OCI-LY3 (cell line): Measurements from ENCODE around the gene KCNMA1.

ENCODE experiments used
- H2AFZ ChIP-seq: fragments of 200-600, 300-600 bp; shearing (Covaris generic); 2 replicates; pipeline ENCODE4 v1.6.0; 2014; ENCODE audit warnings: antibody characterized with exemption, low read depth, low read length
- H3K27ac ChIP-seq: fragments of 200-600, 300-600 bp; sonication (generic); 2 replicates; pipeline ENCODE4 v1.5.1; 2014; ENCODE audit warnings: mild to moderate bottlenecking, low read length, moderate library complexity, mixed read lengths
- H3K27me3 ChIP-seq: fragments of 200-600, 300-600 bp; sonication (generic); 2 replicates; pipeline ENCODE4 v1.6.1; 2014; ENCODE audit warnings: low read depth, low read length, mixed read lengths
- H3K36me3 ChIP-seq: fragments of 200-600, 300-600 bp; sonication (generic); replicated peaks from 2 replicates; pipeline ENCODE3; 2014; ENCODE audit warnings: low read depth, low read length, mixed read lengths
- H3K4me1 ChIP-seq: fragments of 300-600, 200-600 bp; sonication (generic); 2 replicates; pipeline ENCODE4 v1.6.1; 2014; ENCODE audit warnings: low read length, mixed read lengths
- H3K4me2 ChIP-seq: fragments of 200-600, 300-600 bp; sonication (generic); 2 replicates; pipeline ENCODE4 v1.6.1; 2014; ENCODE audit warnings: low read length, mixed read lengths
- H3K4me3 ChIP-seq: fragments of 300-600, 200-600 bp; sonication (generic); 2 replicates; pipeline ENCODE4 v1.5.1; 2014; ENCODE audit warnings: antibody characterized with exemption, mild to moderate bottlenecking, low read length, moderate library complexity
- H3K79me2 ChIP-seq: fragments of 300-600, 200-600 bp; shearing (Covaris generic); 2 replicates; pipeline ENCODE4 v1.6.1; 2014; ENCODE audit warnings: mild to moderate bottlenecking, low read length, mixed read lengths
- H3K9ac ChIP-seq: fragments of 300-600, 200-600 bp; shearing (Covaris generic); 2 replicates; pipeline ENCODE4 v1.6.0; 2014; ENCODE audit warnings: mild to moderate bottlenecking, low read length, moderate library complexity
- H3K9me3 ChIP-seq: fragments of 200-600, 300-600 bp; shearing (Covaris generic); 2 replicates; pipeline ENCODE4 v1.6.1; 2014; ENCODE audit warnings: low read length, mixed read lengths; ENCODE audit not compliant: insufficient read depth
- H4K20me1 ChIP-seq: fragments of 200-600, 300-600 bp; sonication (generic); 2 replicates; pipeline ENCODE4 v1.6.1; 2016; ENCODE audit warnings: low read length, mixed read lengths; ENCODE audit not compliant: insufficient read depth
- CTCF ChIP-seq: fragments of 200-600, 300-600 bp; sonication (generic); IDR thresholded peaks from 2 replicates; pipeline ENCODE4 v1.5.1; 2014; ENCODE audit warnings: antibody characterized with exemption, low read length, low read depth
- EZH2phosphoT487 ChIP-seq: fragments of 200-600 bp; shearing (Covaris generic); IDR thresholded peaks from 2 replicates; pipeline ENCODE4 v1.6.1; 2018; ENCODE audit warnings: antibody characterized with exemption, mixed run types, low read depth

The KCNMA1 gene

DNA sequence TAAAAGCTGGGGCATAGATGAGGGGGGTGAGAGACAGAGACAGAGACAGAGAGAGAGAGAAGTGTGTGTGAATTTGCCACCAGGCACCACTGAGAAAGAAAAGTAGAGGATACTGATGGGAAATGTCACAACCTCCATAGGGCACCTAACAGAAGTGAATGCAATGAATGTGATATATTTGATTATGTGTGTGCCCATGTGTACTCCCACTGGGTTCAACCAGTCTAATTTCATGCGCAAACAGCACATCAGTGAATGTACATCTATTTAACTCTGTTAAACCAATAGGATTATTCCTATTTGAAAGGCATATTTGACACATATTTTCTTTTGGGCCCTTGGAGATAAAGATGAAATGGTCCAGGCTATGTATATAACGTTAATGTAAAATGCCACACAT lies 241.3 kb downstream of the KCNMA1 start:
- Histone ChIP-seq H3K27ac (no peak overlapping the region), H3K79me2 (no peaks in the 10 kb centered on the region; the same call in 1 of the 2 replicates), H3K4me2 (no peak overlapping the region), H2AFZ (no peak overlapping the region), H3K27me3 (no peaks in the 10 kb centered on the region), H3K9ac (no peak overlapping the region), H3K4me3 (no peak overlapping the region), H3K36me3 (no peaks in the 10 kb centered on the region), H3K9me3 (no peaks in the 10 kb centered on the region), H3K4me1 (no peaks in the 10 kb centered on the region), H4K20me1 (peaks cover 41% of the 10 kb centered on the region)
- TF ChIP-seq EZH2phosphoT487 (no peak), CTCF (no peak)

GRCh38 chr10:77393821-77394501 lies 243.6 kb downstream of the KCNMA1 start:
- no peak for TF ChIP-seq EZH2phosphoT487
- TF ChIP-seq CTCF = no peak
- Histone ChIP-seq H3K4me2 (no peak overlapping the region), H2AFZ (no peak overlapping the region), H3K79me2 (no peaks in the 10 kb centered on the region; the same call in 1 of the 2 replicates), H3K4me3 (no peak overlapping the region), H3K27me3 (no peaks in the 10 kb centered on the region), H3K9me3 (no peaks in the 10 kb centered on the region), H3K27ac (no peak overlapping the region), H4K20me1 (peaks cover 50% of the 10 kb centered on the region), H3K9ac (no peak overlapping the region), H3K4me1 (no peaks in the 10 kb centered on the region), H3K36me3 (no peaks in the 10 kb centered on the region)

GRCh38 chr10:77393411-77393810 lies 244.2 kb downstream of the KCNMA1 start:
- H3K9ac ChIP-seq = no peak overlapping the region
- H3K9me3 ChIP-seq = no peaks in the 10 kb centered on the region
- H4K20me1 ChIP-seq = peaks cover 46% of the 10 kb centered on the region
- TF ChIP-seq CTCF (no peak), EZH2phosphoT487 (no peak)
- H3K4me3 ChIP-seq = no peak overlapping the region
- no peaks in the 10 kb centered on the region for H3K36me3 ChIP-seq
- H2AFZ ChIP-seq = no peak overlapping the region
- H3K79me2 ChIP-seq = no peaks in the 10 kb centered on the region; the same call in 1 of the 2 replicates
- no peaks in the 10 kb centered on the region for H3K27me3 ChIP-seq
- H3K4me2 ChIP-seq = no peak overlapping the region
- H3K27ac ChIP-seq = no peak overlapping the region
- no peaks in the 10 kb centered on the region for H3K4me1 ChIP-seq

DNA sequence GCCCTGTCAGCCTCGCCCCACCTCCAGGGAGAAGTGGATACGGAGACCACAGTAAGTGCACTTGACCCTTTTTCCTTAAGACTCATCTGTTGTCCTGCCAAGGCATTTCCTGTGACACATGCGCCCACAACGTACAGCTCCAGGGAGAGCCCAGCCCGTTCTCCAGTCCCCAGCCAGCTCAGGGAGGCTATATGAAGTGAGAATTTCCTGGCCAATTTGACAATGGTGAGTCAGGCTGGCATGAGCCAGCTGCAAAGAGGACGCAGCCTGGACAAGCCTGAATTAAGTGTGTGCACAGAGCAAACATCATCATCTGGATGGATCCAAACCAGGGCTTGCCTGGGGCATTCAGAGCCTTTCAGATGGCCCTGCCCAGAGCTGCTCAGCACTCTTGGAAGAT lies 244.8 kb downstream of the KCNMA1 start:
- Histone ChIP-seq H3K79me2 (no peaks in the 10 kb centered on the region; the same call in 1 of the 2 replicates), H3K9me3 (no peaks in the 10 kb centered on the region), H3K36me3 (no peaks in the 10 kb centered on the region), H2AFZ (no peak overlapping the region), H3K4me3 (no peak overlapping the region), H4K20me1 (peaks cover 46% of the 10 kb centered on the region), H3K4me1 (no peaks in the 10 kb centered on the region), H3K9ac (no peak overlapping the region), H3K4me2 (no peak overlapping the region), H3K27ac (no peak overlapping the region), H3K27me3 (no peaks in the 10 kb centered on the region)
- TF ChIP-seq CTCF (no peak), EZH2phosphoT487 (no peak)
